Measurements from ENCODE around the gene ACTR2. TPM values are rescaled to one million over a fixed set of nuclear protein-coding genes. Genes with fewer than 3 reads are reported as not detected.

The ACTR2 gene
- polyA plus RNA-seq, 1 donor from 2014 or later = 118 TPM

GRCh38 chr2:65300761-65301711 lies 73.4 kb downstream of the ACTR2 start:
- no peak overlapping the region for H2AFZ ChIP-seq (ENCODE audit: low read depth, low read length)
- no peak overlapping the region for H3K4me3 ChIP-seq (ENCODE audit: low read length)
- no peaks in the 10 kb centered on the region for H3K9me3 ChIP-seq (ENCODE audit: low read length)
- TF ChIP-seq CTCF (IDR thresholded peaks at IDR 0.05; ENCODE audit: poor library complexity, severe bottlenecking) (no peak), SMC3 (conservative IDR thresholded peaks at IDR 0.05; ENCODE audit: poor library complexity) (no peak), EP300 (conservative IDR thresholded peaks at IDR 0.05; ENCODE audit: poor library complexity, severe bottlenecking) (no peak), POLR2AphosphoS5 (IDR thresholded peaks at IDR 0.05) (no peak), MXI1 (conservative IDR thresholded peaks at IDR 0.05; ENCODE audit: poor library complexity, severe bottlenecking) (no peak), TAF1 (IDR thresholded peaks at IDR 0.05; ENCODE audit: low read depth) (no peak), RAD21 (conservative IDR thresholded peaks at IDR 0.05) (no peak), REST (IDR thresholded peaks at IDR 0.05; ENCODE audit: borderline replicate concordance) (no peak), EZH2 (IDR thresholded peaks at IDR 0.05; ENCODE audit: borderline replicate concordance, insufficient read depth, low read length, poor library complexity, severe bottlenecking) (no peak)
- H3K27ac ChIP-seq (ENCODE audit: low read length) = no peak overlapping the region
- H4K20me1 ChIP-seq (ENCODE audit: insufficient read depth) = no peaks in the 10 kb centered on the region
- H3K4me2 ChIP-seq (ENCODE audit: low read length) = no peak overlapping the region
- no peaks in the 10 kb centered on the region for H3K9me2 ChIP-seq (ENCODE audit: insufficient read depth, low read length)
- no peaks in the 10 kb centered on the region for H3K79me2 ChIP-seq (replicated peaks; ENCODE audit: insufficient read depth, low read length)
- no peaks in the 10 kb centered on the region for H3F3A ChIP-seq (ENCODE audit: insufficient read depth, low read length, poor library complexity, severe bottlenecking)
- H3K36me3 ChIP-seq (ENCODE audit: insufficient read depth, low read length) = no peaks in the 10 kb centered on the region
- no peak overlapping the region for H3K9ac ChIP-seq (ENCODE audit: low read length)
- H3K27me3 ChIP-seq (ENCODE audit: insufficient read depth, low read depth, low read length) = no peaks in the 10 kb centered on the region

GRCh38 chr2:65305934-65306333 lies 78.3 kb downstream of the ACTR2 start:
- Histone ChIP-seq H3F3A (ENCODE audit: insufficient read depth, low read length, poor library complexity, severe bottlenecking) (no peaks in the 10 kb centered on the region), H3K9me3 (ENCODE audit: low read length) (no peaks in the 10 kb centered on the region), H4K20me1 (ENCODE audit: insufficient read depth) (no peaks in the 10 kb centered on the region), H3K27me3 (ENCODE audit: insufficient read depth, low read depth, low read length) (no peaks in the 10 kb centered on the region), H3K9ac (ENCODE audit: low read length) (no peak overlapping the region), H3K4me3 (ENCODE audit: low read length) (no peak overlapping the region), H3K79me2 (replicated peaks; ENCODE audit: insufficient read depth, low read length) (no peaks in the 10 kb centered on the region), H2AFZ (ENCODE audit: low read depth, low read length) (no peak overlapping the region), H3K36me3 (ENCODE audit: insufficient read depth, low read length) (no peaks in the 10 kb centered on the region), H3K4me2 (ENCODE audit: low read length) (no peak overlapping the region), H3K27ac (ENCODE audit: low read length) (no peak overlapping the region), H3K9me2 (ENCODE audit: insufficient read depth, low read length) (no peaks in the 10 kb centered on the region)
- TF ChIP-seq EZH2 (IDR thresholded peaks at IDR 0.05; ENCODE audit: borderline replicate concordance, insufficient read depth, low read length, poor library complexity, severe bottlenecking) (no peak), RAD21 (conservative IDR thresholded peaks at IDR 0.05) (no peak), REST (IDR thresholded peaks at IDR 0.05; ENCODE audit: borderline replicate concordance) (no peak), SMC3 (conservative IDR thresholded peaks at IDR 0.05; ENCODE audit: poor library complexity) (no peak)
